HG03378 (cell line): Measurements from ENCODE around the gene SH2D2A.
A peak's percentile ranks its signal among the peaks of the same experiment; 100 is the strongest.

ENCODE experiments used
- ATAC-seq: cut with Tn5 transposase; IDR thresholded peaks from one replicate; pipeline ENCODE4 v1.9.1; 2021; ENCODE audit warnings: mild to moderate bottlenecking, moderate library complexity; ENCODE audit not compliant: unreplicated experiment

The SH2D2A gene

DNA sequence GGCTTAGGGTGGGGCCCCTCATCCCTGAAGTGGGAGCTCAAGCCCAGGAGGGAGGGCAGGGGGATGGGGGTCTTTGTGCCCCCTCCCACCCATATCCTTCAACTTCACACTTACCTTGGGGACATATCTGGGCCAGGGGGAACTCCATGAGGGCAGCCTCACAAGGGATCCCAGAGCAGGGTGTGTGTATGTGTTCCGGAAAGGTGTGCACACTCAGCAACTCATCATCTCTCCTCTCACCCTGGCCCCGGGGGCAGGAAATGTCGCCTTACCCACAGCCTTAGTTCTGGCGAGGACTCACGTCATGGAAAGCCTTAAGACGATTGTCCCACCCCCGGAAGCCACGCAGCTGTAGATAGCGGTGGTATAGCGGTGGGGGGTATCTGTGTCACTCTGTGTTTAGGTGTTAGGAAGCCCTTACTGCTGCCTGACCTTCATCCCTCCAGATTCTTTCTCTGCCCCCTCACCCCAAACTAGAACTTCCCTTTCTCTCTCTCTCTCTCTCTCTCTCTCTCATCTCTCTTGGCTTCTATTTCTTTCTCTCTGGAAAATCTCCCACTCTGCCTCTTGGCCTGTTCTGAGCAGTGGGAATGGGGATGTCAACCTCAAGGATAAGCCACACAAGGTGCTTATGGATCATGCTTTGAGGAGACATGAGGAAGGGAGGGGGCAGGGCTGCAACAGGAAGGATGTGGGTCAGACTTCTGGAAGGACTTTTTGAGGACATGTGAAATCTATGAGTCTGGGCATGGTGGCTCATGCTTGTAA, at the start of gene SH2D2A:
Gene SH2D2A (minus strand): TSS at position 288 of the 768 bp plus-strand sequence. CDS start 140 bp downstream, at position 148.
- ATAC-seq: peak; percentile 72

DNA sequence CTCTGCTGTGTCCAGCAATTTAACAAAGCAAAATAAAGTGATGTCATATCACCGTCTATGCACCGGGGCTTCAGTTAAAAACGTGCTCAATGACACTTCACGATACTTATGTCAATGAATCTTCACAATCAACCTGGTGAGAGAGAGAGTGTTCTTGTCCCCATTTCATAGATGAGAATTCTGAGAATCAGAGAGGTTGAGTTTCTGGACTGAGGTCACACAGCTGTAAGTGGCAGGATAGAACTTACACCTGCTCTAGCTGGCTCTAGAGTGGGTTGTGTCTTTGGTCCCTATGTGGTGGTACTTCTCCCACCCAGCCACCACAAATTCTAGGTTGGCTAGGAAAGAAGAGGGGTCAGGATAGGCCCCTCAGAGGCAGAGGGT, 49.2 kb upstream of the SH2D2A start:
- ATAC-seq: no peak

DNA sequence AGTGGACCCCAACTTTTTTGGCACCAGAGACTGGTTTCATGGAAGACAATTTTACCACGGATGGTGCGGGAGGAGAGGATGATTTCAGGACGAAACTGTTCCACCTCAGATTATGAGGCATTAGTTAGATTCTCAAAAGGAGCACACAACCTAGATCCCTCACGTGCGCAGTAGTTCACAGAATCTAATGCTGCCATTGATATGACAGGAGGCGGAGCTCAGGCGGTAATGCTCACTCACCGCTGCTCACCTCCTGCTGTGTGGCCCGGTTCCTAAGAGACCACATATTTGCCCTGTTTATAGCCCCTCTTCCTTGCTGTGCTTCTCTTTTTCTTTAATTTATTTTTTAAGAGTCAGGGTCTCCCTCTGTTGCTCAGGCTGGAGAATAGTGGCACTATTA, 48.6 kb upstream of the SH2D2A start:
- ATAC-seq: no peak

DNA sequence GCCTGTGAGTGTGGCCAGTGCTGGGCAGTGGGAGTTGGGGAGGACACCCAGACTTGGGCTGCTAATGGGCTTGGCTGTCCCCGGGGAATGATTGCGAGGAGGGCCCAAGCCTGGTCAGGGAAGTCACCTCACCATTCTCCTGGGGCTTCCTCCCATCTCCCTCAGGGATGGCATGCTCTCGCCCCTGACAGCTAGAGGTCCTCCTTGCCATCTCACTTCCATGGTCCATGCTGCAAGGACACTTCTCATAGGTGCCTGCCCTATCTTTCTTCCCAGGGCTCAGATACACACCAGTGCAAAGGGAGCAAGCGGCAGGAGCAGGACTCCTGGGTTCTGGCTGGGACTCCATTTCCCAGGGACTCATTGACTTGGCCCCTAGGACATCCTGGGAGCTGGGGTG, 48.1 kb upstream of the SH2D2A start:
- no peak for ATAC-seq

DNA sequence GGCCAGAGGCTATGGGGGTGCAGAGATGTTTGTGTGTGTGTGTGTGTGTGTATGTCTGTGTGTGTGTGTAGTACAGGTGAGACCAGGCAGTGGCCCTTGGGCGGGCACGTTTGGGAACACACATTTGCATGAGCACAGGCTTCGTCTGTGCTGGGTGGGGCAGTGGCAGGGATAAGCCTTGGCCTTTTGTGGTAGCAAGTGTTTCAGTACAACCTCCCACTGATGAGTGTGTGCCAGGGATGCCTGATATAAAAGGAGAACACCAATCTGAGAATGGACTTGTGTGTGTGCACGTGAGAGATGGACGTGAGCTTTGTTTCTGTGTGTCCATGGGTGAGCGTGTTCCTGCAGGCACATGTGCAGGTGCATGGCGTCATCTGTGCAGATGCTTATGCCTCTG, 47.0 kb upstream of the SH2D2A start:
- no peak for ATAC-seq

DNA sequence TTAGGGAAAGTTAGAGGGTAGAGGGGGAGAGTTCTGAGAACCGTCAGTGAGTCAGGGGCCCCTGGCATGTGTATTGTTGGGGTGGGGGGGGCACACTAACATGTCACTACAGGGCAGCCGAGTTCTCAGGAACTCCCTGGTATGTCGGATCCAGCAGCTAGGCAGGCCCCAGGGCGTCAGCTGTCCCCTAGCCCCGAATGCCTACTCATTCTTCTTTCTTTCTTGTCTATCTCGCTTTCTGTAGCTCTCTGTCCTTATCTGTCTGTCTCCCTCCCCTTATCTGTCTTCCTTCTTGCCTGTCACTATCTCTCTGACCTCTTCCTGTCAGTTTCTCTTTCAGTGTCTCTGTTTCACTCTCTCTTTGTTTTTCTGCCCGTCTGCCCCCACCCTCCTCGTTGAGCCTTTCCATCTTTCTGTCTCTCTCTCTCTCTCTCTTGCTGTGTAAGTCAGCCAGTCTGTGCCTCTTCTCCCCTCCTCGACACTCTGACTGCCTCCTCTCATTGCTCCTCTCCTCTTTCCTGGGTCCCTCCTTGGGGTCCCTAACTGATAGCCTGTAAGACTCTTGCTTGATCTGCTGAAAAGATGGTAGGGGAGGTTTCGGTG, 46.5 kb upstream of the SH2D2A start:
- ATAC-seq: no peak

DNA sequence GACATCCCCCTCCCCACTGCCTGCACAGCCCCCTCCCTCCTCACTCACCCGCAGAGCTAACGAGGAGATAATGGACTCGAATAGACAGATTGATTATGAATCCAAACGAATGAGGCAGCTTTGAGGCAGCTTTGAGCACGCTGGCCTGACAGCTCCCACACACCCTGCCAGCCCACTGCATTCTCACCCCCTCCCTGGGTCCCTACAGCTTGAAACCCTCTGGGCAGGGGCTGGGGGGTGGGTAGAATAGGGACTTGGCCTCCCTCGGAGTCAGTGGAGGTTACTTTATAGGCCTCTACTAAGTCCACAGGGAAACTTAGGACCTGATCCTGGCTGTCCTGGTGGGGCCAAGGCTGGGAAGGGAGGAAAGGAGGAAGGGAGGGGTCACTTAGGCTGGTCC, 45.9 kb upstream of the SH2D2A start:
- no peak for ATAC-seq

DNA sequence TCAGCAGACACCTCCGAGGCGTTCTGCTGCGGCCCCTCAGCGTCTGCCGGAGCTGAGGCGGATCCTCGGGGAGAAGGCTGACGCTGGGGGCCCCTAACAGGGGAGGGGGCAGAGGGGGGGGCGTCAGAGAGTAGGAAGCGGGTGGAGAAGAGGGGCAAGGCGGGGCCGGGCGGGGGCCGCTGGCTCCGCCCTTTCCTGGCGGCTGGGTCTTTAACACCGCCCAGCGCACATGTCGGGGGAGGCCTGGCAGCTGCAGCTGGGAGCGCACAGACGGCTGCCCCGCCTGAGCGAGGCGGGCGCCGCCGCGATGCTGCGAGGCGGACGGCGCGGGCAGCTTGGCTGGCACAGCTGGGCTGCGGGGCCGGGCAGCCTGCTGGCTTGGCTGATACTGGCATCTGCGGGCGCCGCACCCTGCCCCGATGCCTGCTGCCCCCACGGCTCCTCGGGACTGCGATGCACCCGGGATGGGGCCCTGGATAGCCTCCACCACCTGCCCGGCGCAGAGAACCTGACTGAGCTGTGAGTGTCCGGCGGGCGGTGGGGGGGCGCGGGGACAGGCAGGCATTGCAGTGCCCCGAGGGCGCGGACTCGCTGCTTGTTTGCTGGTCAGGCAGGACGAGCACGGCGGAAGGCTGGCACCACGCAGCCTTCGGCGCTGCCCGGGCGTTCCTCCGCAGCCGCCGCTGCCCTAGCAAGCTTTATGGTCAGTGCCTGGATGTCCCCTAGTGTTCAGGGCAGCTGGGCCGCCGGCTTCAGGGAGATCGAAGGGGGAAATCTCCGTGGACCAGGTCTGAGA, 44.2 kb upstream of the SH2D2A start, which contains the start of gene NTRK1:
Gene NTRK1 (plus strand): TSS at position 238 of the 796 bp plus-strand sequence. CDS start 70 bp downstream, at position 308.
- ATAC-seq: no peak

DNA sequence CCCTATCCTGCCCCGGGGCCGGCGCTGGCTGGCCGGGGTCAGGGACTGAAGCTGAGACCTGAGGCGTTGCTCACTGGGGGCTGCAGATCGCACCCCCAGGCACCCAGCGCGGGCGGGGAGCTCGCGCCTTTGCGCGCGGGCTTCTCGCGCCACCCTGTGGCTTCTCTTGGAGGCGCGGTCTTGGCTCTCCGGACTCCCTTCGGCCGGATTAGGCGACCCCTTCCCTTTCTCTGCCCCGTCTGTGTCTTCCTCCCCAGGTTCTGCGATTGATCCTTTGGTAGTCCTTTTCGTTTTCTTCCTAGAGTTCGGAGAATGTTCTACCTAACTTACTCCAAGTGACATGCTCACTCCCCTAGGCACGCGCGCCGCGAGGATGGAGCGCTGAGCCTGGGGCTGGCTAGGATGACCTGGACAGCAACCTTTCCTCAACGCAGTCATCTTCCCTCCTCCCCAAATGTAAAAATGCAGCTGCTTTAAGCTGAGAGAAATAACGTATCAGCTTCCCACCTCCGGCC, 43.5 kb upstream of the SH2D2A start:
- ATAC-seq: no peak

DNA sequence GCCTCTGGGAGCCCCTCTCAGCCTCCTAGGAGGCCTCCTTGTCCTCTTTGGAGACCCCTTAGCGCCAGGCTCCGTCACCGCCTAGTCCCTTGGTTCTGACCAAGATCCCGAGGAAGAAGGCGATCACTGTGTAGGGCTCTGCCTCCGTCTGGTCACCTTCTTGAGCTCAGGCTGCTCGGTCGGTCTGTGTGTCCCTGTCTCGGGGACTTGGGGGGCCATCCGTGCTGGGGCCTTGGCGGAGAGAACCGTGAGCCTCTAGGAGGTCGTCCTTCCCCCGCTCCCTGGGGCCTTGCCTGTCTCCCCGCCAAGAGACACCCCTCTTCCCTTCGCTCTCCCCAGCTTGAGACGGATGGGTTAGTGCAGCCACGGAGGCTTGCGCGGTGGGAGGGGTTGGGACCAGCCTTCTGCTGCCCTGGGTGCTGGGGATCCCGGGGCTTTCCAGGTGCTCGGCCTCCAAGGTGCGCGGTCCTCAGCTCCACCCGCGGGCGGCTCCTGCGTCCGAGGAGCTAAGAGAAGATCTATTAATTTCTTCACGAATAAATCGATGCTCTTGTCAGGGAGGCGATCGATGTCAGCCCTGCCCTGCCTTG, 43.0 kb upstream of the SH2D2A start:
- ATAC-seq: no peak

DNA sequence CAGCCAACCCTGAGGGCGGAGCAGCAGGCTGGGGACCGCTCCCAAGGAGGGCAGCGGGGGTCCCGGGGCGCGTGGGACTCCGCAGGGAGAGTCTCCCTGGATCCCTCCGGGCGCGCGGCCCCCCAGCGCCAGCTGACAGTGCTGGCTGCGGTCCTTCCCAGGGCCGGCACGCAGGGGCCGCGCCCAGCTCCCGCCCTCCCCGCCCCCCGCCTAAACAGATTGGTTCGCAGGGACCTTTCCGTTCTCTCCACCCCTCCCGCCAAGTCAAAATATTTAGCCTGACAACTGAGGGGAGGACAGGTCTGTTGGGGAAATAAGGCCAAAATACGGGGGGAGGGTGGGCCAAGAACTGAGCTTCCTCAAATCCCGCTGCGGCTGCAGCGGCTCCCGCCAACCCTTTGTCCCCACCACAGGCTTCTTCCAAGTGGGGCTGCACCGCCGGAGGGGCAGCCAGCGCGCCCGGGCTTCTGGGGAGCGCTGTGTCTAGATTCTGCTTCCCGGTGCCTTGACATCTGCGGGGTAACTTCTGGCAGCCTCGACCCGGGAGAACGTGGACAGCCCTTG, 42.4 kb upstream of the SH2D2A start, which contains the start of gene INSRR:
Gene INSRR (minus strand): TSS at position 159 of the 564 bp plus-strand sequence. CDS start 496 bp downstream, outside the sequence.
- no peak for ATAC-seq

DNA sequence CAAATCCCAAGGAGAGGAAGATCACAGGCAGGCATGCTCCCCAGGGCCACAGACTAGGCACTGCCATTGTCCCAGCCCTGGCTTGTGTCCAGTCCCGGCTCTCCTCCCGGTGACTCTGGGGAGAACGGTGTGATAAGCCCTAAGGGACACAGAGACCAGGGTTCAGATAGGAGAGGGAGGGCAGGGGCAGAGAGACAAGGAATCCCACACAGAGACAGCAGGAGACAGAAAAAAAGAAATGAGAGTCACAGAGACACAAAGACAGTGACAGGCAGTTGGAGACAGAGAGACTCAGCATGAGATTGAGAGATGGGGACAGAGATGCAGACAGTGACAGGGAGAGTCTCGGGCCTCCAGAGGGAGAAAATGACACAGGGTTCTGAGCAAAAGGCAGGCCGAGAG, 41.9 kb upstream of the SH2D2A start:
- no peak for ATAC-seq

DNA sequence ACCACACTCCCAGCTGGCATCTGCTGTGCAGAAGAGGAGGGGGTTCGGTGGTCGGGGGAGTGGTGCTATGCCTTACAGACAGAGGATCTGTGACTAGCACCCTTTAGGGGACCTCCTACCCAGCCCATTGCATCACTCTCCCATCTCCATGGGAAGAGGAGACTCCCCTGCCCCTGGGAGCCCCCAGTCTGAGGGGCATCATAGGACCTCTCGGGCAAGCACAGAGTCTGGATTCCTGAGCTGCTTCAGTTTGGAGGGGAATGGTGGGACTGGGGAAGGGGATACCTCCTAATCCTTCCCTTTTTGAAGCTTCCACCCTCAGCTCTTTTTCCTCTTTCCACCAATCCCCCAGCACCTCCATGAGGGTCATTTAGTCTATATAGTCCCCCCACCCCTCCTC, 40.9 kb upstream of the SH2D2A start:
- ATAC-seq: no peak

DNA sequence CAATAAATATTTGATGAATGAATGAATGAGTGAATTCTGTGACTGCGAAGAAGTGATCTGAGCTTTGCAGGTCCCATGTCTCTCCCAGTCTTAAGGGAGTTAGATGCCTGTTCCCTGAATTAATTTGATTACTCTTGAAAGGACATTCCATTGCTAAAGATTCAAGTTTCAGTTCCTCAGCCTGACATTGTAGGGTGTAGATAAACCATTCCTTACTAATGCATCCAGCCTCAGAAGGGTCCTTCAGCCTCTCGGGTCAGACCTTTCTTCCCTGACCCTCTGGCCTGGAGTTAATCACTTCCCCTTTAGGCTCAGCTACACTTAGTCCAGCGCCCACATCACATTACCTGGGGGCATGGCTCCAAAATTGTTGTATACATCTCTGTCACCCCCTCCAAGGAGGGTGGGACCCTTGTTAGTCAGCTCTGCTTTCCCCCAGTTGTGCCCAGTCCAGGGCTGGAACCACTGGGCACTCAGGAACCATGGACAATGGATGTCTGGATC, 39.7 kb upstream of the SH2D2A start:
- no peak for ATAC-seq

DNA sequence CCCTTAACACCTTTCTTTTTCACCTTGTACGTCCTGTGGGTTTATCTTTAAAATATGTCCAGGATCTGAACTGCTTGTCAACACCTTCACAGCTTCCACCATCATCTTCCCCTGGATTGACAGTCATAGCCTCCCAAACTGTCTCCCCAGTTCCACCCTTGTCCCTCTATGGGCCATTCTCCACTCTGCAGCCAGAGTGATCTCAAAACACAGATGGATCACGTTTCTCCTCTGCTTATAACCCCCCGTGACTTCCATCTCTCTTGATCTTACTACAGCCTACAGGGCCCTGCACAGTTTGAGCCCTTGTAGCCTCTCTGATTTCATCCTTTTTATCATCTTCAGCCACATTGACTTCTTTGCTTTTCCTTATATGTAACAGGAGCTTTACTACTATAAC, 38.0 kb upstream of the SH2D2A start:
- ATAC-seq: no peak

DNA sequence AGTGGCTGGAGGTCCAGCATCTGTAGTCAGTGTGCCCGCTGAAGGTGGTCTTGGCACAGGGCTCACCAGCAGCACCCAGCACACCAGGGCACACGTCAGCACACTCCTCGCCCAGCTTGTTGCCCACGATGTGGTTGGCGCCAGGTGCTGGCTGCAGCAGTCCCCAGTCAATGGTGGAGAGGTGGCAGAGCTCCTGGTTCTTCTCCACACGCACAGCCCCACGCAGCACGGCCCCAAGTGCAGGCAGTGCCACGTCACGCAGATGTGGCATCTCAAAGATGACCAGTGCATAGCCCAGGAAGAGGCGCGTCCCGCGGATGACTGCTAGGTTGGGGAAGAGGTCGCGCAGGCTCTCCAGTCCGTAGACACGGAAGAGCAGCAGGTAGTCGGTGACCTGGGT, 37.1 kb upstream of the SH2D2A start:
- ATAC-seq: no peak

DNA sequence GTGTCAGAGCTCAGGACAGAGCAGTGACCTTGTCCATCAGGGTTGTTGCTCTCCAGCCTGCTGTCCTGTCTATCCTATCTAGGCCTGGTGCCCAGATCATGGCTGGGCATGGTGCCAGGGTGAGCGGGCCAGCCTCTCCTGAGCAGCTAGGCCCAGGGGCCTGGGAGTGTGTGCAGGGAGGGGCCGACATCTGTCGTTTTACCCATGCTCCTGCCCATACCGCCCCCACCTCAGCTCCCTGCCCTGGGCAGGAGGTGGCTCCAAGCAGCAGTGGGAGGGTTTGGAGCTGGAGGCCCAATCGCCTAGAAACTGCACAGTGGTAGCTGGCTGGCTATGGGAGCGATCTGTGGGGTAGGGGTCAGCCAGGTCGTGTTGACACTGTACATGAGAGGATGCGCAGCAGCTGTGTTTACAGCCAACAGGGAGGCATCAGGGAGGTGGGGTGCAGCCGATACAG, 35.8 kb upstream of the SH2D2A start:
- no peak for ATAC-seq

DNA sequence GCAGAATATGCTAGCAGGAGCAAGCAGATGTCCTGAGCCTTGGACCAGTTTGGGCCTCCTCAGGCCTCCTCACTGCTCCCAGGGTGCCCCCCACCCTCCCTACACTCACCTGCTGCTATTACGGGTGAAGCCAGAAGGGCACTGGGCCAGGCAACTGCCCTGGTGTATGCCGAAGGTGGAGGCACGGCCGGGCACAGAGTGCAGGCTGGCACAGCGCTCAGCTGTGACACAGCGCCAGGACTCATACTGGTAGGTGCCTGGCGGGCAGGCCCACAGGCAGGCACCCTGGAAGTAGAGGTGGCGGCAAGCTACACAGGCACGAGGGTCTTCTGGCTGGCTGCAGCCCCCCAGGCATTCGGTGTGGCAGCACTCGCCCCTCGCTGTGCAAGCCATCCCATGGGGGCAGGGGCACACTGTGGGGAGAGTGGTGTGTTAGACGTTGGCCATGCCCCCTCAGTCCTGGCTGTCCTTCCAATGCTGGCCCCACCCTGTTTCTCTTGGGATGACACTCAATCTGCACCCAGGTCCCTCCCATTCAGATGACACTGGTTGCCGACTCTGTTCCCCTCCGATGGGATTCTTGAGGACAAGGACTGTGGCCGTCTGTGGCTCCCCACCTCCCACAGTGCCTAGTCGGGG, 35.2 kb upstream of the SH2D2A start:
- no peak for ATAC-seq

DNA sequence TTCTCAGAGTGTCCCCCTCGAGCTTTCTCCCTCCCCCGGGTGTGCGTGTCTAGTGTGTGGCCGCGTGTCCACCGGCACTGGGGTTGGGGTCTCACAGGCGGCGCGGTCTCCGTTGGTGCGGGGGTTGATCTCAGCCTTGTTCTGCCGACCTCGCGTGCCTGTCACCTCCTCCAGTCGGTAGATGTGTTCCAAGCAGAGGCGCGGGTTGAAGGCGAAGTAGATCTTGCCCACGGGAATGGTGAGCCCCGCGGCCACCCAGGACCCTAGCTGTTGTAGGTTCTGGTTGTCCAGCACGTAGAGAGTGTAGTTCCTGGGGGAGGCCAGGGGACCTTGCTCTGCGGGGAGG, 32.5 kb upstream of the SH2D2A start:
- no peak for ATAC-seq
